GM23338 (cell line): ENCODE measurements around the gene CD99L2. TPM values are rescaled to one million over a fixed set of nuclear protein-coding genes. Genes with fewer than 3 reads are reported as not detected.

Experiments used
- ATAC-seq: fragments of 200-7000 bp; cut with Tn5 transposase; 3 replicates; pipeline ENCODE4 v1.9.1; 2020
- DNase-seq: peaks from one replicate; pipeline ENCODE4 v3.0.0-alpha.2; 2015; ENCODE audit warnings: low spot score
- H2AFZ ChIP-seq: fragments of 200-600 bp; sonication (generic); 2 replicates; pipeline ENCODE4 v1.8.0; 2016; ENCODE audit warnings: antibody characterized with exemption, mild to moderate bottlenecking, moderate library complexity
- H3F3A ChIP-seq: fragments of 200-600 bp; sonication (generic); replicated peaks from 2 replicates; pipeline ENCODE4 v1.8.0; 2017; ENCODE audit warnings: antibody characterized with exemption, mixed run types, low read depth
- H3K27ac ChIP-seq: fragments of 200-600 bp; sonication (generic); 2 replicates; pipeline ENCODE4 v1.6.1; 2016; ENCODE audit warnings: low read depth
- H3K27me3 ChIP-seq: fragments of 200-600 bp; sonication (generic); 2 replicates; pipeline ENCODE4 v1.8.0; 2016; ENCODE audit warnings: mild to moderate bottlenecking, mixed run types, moderate library complexity; ENCODE audit not compliant: insufficient read depth
- H3K36me3 ChIP-seq: fragments of 200-600 bp; sonication (generic); 2 replicates; pipeline ENCODE4 v1.8.0; 2016; ENCODE audit warnings: mild to moderate bottlenecking; ENCODE audit not compliant: insufficient read depth
- H3K4me1 ChIP-seq: fragments of 200-600 bp; sonication (generic); 2 replicates; pipeline ENCODE4 v1.8.0; 2016; ENCODE audit warnings: mild to moderate bottlenecking, moderate library complexity; ENCODE audit not compliant: insufficient read depth
- H3K4me2 ChIP-seq: fragments of 200-600 bp; sonication (generic); 2 replicates; pipeline ENCODE4 v1.7.1; 2017; ENCODE audit warnings: mixed run types
- H3K4me3 ChIP-seq: fragments of 200-600 bp; sonication (generic); 2 replicates; pipeline ENCODE4 v1.6.1; 2016; ENCODE audit warnings: mixed run types
- H3K79me2 ChIP-seq: fragments of 200-600 bp; sonication (generic); replicated peaks from 2 replicates; pipeline ENCODE4 v1.8.0; 2017; ENCODE audit warnings: mild to moderate bottlenecking; ENCODE audit not compliant: insufficient read depth
- H3K9me2 ChIP-seq: fragments of 200-600 bp; sonication (generic); 2 replicates; pipeline ENCODE4 v1.8.0; 2017; ENCODE audit not compliant: insufficient read depth
- H4K20me1 ChIP-seq: fragments of 200-600 bp; sonication (generic); replicated peaks from 2 replicates; pipeline ENCODE4 v1.8.0; 2017; ENCODE audit warnings: mild to moderate bottlenecking; ENCODE audit not compliant: insufficient read depth
- H3K27ac Mint-ChIP-seq: 2 replicates; pipeline ENCODE4 v1.8.0; 2020; ENCODE audit warnings: inconsistent platforms, mild to moderate bottlenecking, moderate library complexity, mixed read lengths
- H3K27me3 Mint-ChIP-seq: 3 replicates; pipeline ENCODE4 v1.8.0; 2022; ENCODE audit warnings: low read depth, mild to moderate bottlenecking, moderate library complexity, mixed read lengths, inconsistent platforms; ENCODE audit not compliant: insufficient read depth, poor library complexity
- H3K36me3 Mint-ChIP-seq: 3 replicates; pipeline ENCODE4 v1.8.0; 2021; ENCODE audit warnings: low read depth, mild to moderate bottlenecking, inconsistent platforms, moderate library complexity, mixed read lengths
- H3K4me1 Mint-ChIP-seq: 3 replicates; pipeline ENCODE4 v1.8.0; 2020; ENCODE audit warnings: mild to moderate bottlenecking, inconsistent platforms, mixed read lengths
- H3K4me3 Mint-ChIP-seq: 3 replicates; pipeline ENCODE4 v1.8.0; 2021; ENCODE audit warnings: moderate library complexity, mild to moderate bottlenecking, inconsistent platforms, mixed read lengths
- H3K9me3 Mint-ChIP-seq: 3 replicates; pipeline ENCODE4 v1.8.0; 2020; ENCODE audit warnings: moderate library complexity, mild to moderate bottlenecking, inconsistent platforms, mixed read lengths
- EZH2 ChIP-seq: fragments of 200-600 bp; sonication (generic); IDR thresholded peaks from one replicate; pipeline ENCODE4 v1.8.0; 2017; ENCODE audit warnings: antibody characterized with exemption, mild to moderate bottlenecking, low read depth; ENCODE audit not compliant: unreplicated experiment
- EZH2phosphoT487 ChIP-seq: fragments of 200-600 bp; sonication (generic); IDR thresholded peaks from one replicate; pipeline ENCODE4 v1.8.1; 2018; ENCODE audit warnings: antibody characterized with exemption; ENCODE audit not compliant: unreplicated experiment
- JUNB ChIP-seq: IDR thresholded peaks from one replicate; pipeline ENCODE4 v1.6.1; 2016; ENCODE audit warnings: antibody characterized with exemption; ENCODE audit not compliant: unreplicated experiment
- POLR2AphosphoS5 ChIP-seq: IDR thresholded peaks from 2 replicates; pipeline ENCODE4 v1.6.1; 2016; ENCODE audit warnings: antibody characterized with exemption, low read depth
- STAT1 ChIP-seq: IDR thresholded peaks from one replicate; pipeline ENCODE4 v1.6.1; 2016; ENCODE audit warnings: antibody characterized with exemption; ENCODE audit not compliant: unreplicated experiment
- ZNF114 ChIP-seq: fragments of 250-450 bp; sonication (Bioruptor Pico); IDR thresholded peaks from 2 replicates; pipeline ENCODE4 v1.5.0; 2020; ENCODE audit warnings: mild to moderate bottlenecking, moderate library complexity
- ZNF462 ChIP-seq: fragments of 250-450 bp; sonication (Bioruptor Pico); IDR thresholded peaks from 2 replicates; pipeline ENCODE4 v1.5.0; 2020; ENCODE audit warnings: mild to moderate bottlenecking, moderate library complexity
- polyA plus RNA-seq: library from polyadenylated mRNA; unstranded; fragments of >200 nt; fragmentation: Nextera tagmentation; extraction: Ambion mirVana; gene quantifications from 2 replicates; pipeline ENCODE4 v1.2.1, GENCODE V29; 2016
- total RNA-seq: library from RNA; depleted of rRNA; stranded (reverse); fragments of >200 nt; shearing (Covaris generic); gene quantifications from 2 replicates; pipeline ENCODE4 v1.2.3, GENCODE V29; 2014
- TF ChIP-seq, protein P1 (sequence below): IDR thresholded peaks from 2 replicates; pipeline ENCODE4 v1.6.1; 2016; ENCODE audit warnings: antibody characterized with exemption
- TF ChIP-seq, protein P2 (sequence below): IDR thresholded peaks from one replicate; pipeline ENCODE4 v1.6.1; 2018; ENCODE audit warnings: antibody characterized with exemption; ENCODE audit not compliant: unreplicated experiment

The CD99L2 gene
- total and polyA plus RNA-seq, 2 experiments from 2014 or later, result 2.6 to 6.4 TPM

DNA sequence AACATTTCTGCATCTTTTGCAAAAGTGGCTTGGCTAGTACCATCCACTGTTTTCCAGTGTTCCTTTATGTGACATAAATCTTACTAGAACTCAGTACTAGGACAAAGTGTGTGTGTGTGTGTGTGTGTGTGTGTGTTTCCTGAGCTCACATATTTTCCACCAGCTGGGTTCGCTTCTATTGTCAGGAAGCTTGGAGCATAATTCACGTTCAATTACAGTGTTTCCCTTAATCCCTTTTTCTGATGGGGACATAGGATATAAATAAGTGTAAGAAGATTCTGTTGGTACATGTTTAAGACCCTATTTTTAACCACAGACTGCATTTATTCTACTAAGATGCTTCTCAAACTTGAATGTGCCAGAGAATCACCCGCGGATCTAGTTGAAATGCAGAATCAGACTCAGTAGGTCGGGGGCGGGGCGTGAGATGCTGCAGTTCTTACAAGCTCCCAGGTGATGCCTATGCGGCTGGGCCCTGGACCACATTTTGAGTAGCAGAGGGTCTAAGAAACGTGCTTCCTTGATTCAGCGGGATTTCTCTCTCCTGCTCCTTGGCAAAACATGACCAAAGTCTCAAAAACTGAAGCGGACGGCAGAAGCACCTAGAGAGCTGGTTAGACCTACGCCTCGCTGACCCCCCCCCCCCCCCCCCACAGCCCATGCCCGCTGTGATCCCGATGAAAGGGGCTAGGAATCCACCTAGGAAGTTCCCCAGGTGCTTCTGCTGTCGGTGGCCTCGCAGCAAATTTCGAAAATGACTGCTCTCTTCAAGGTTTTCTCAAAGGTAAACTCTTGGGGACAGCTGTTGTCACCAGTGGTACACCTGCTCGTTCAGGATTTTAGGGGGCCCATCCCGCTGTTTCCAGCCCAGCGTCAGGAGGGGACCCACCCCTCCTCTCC, 797 bp downstream of the CD99L2 start:
- Mint-ChIP-seq H3K27me3 (peaks cover 8% of the 10 kb centered on the region), H3K4me3 (peak overlapping the region; percentile 75), H3K4me1 (peaks cover 32% of the 10 kb centered on the region), H3K9me3 (no peaks in the 10 kb centered on the region; the same call in 1 of the 3 replicates), H3K36me3 (peaks cover 6% of the 10 kb centered on the region; the same call in 1 of the 3 replicates), H3K27ac (no peak overlapping the region)
- Histone ChIP-seq H3K27ac (peak overlapping the region; percentile 59; the same call in 1 of the 2 replicates), H3K27me3 (no peaks in the 10 kb centered on the region), H3K36me3 (no peaks in the 10 kb centered on the region), H3K79me2 (peaks cover 20% of the 10 kb centered on the region), H3K4me1 (peaks cover 28% of the 10 kb centered on the region), H4K20me1 (0 out of 2 replicates have a peak, but pooled peaks cover 5% of the 10 kb centered on the region), H3K4me3 (peak overlapping the region; percentile 70), H2AFZ (no peak overlapping the region), H3K4me2 (peak overlapping the region; percentile 76), H3K9me2 (no peaks in the 10 kb centered on the region), H3F3A (no peaks in the 10 kb centered on the region)
- DNase-seq (peak; percentile 57), ATAC-seq (peak; percentile 8; the same call in 1 of the 3 replicates)
- TF ChIP-seq, protein P1, sequence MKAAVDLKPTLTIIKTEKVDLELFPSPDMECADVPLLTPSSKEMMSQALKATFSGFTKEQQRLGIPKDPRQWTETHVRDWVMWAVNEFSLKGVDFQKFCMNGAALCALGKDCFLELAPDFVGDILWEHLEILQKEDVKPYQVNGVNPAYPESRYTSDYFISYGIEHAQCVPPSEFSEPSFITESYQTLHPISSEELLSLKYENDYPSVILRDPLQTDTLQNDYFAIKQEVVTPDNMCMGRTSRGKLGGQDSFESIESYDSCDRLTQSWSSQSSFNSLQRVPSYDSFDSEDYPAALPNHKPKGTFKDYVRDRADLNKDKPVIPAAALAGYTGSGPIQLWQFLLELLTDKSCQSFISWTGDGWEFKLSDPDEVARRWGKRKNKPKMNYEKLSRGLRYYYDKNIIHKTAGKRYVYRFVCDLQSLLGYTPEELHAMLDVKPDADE, result no peak
- TF ChIP-seq JUNB (no peak), ZNF462 (CRISPR knock-in tag) (no peak), EZH2 (no peak), EZH2phosphoT487 (no peak), STAT1 (no peak), POLR2AphosphoS5 (no peak), ZNF114 (CRISPR knock-in tag) (no peak)
- TF ChIP-seq, protein P2, sequence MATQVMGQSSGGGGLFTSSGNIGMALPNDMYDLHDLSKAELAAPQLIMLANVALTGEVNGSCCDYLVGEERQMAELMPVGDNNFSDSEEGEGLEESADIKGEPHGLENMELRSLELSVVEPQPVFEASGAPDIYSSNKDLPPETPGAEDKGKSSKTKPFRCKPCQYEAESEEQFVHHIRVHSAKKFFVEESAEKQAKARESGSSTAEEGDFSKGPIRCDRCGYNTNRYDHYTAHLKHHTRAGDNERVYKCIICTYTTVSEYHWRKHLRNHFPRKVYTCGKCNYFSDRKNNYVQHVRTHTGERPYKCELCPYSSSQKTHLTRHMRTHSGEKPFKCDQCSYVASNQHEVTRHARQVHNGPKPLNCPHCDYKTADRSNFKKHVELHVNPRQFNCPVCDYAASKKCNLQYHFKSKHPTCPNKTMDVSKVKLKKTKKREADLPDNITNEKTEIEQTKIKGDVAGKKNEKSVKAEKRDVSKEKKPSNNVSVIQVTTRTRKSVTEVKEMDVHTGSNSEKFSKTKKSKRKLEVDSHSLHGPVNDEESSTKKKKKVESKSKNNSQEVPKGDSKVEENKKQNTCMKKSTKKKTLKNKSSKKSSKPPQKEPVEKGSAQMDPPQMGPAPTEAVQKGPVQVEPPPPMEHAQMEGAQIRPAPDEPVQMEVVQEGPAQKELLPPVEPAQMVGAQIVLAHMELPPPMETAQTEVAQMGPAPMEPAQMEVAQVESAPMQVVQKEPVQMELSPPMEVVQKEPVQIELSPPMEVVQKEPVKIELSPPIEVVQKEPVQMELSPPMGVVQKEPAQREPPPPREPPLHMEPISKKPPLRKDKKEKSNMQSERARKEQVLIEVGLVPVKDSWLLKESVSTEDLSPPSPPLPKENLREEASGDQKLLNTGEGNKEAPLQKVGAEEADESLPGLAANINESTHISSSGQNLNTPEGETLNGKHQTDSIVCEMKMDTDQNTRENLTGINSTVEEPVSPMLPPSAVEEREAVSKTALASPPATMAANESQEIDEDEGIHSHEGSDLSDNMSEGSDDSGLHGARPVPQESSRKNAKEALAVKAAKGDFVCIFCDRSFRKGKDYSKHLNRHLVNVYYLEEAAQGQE, result no peak
